GM12875 (cell line): ENCODE results near the gene CAPNS2.

ENCODE experiments used
- H3K4me3 ChIP-seq: one replicate; pipeline ENCODE4 v1.5.1; 2011; ENCODE audit warnings: low read depth, low read length, control low read depth
- TF ChIP-seq, protein P1 (sequence below): IDR thresholded peaks from 2 replicates; pipeline ENCODE4 v1.5.1; 2011; ENCODE audit warnings: low read depth, mild to moderate bottlenecking, control low read depth, inconsistent platforms, low read length, moderate library complexity, borderline replicate concordance; ENCODE audit not compliant: insufficient read depth

The CAPNS2 gene

DNA sequence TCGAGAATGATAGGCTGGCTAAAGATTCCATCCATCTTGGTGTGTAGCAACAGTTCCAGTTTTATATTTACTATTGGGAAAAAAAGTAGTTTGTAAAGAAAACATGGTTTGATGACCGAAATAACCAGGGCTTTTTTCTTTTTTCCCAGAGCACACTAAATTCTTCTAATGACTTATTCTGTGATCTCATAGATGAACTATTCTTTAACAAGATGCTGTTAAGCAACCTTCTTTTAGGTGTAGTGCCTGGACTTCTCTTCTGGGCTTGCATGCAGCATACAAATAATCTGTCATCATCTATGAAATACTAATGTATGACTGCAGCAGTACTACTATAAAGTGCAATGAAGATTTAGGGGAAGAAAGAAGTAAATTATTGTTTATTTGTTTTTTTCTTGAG lies 11.0 kb upstream of the CAPNS2 start:
- no peak overlapping the region for H3K4me3 ChIP-seq
- TF ChIP-seq, protein P1, sequence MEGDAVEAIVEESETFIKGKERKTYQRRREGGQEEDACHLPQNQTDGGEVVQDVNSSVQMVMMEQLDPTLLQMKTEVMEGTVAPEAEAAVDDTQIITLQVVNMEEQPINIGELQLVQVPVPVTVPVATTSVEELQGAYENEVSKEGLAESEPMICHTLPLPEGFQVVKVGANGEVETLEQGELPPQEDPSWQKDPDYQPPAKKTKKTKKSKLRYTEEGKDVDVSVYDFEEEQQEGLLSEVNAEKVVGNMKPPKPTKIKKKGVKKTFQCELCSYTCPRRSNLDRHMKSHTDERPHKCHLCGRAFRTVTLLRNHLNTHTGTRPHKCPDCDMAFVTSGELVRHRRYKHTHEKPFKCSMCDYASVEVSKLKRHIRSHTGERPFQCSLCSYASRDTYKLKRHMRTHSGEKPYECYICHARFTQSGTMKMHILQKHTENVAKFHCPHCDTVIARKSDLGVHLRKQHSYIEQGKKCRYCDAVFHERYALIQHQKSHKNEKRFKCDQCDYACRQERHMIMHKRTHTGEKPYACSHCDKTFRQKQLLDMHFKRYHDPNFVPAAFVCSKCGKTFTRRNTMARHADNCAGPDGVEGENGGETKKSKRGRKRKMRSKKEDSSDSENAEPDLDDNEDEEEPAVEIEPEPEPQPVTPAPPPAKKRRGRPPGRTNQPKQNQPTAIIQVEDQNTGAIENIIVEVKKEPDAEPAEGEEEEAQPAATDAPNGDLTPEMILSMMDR: no peak

DNA sequence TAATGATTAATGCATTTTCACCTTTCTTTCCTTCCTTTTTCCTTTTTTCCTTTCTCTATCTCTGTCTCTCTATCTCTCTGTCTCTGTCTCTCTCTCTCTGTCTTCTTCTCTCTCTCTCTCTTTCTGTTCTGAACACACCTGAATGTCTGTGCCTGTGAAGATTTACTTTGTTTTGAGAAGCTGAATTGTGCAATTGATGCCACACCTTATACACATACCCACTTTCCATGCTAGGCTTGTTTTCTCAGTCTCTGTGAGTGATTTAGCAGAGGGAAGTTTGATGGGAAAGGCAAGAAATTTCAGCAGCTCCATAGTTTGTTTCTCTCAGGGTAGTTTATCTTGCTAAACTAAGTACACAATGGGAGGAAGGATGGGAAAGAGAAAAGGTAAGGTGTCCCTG lies 9.3 kb upstream of the CAPNS2 start:
- TF ChIP-seq, protein P1: no peak
- no peak overlapping the region for H3K4me3 ChIP-seq

DNA sequence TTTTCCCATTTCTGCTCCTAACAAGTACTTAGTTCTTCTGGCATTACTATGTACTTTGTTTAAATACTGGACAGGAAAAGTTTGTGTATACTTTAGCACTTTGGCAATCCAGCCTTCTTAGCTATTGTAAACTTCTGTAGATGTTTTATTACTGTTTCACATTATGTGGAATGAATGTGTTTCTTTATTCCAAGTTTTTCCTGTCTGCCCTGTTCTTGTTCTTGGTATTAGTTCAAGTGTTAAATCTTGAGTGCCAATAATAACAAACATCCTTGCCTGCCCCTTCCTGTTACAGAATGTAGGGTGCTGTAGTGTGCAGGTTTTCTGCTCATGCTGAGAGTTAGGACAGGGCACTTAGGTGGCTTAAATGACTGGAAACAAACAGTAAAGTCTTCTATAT lies 7.3 kb upstream of the CAPNS2 start:
- TF ChIP-seq, protein P1: no peak
- H3K4me3 ChIP-seq: no peak overlapping the region

- H3K4me3 ChIP-seq: no peak overlapping the region
- TF ChIP-seq, protein P1: no peak
Observed at GRCh38 chr16:55559933-55560516, 6.5 kb upstream of the CAPNS2 start.

DNA sequence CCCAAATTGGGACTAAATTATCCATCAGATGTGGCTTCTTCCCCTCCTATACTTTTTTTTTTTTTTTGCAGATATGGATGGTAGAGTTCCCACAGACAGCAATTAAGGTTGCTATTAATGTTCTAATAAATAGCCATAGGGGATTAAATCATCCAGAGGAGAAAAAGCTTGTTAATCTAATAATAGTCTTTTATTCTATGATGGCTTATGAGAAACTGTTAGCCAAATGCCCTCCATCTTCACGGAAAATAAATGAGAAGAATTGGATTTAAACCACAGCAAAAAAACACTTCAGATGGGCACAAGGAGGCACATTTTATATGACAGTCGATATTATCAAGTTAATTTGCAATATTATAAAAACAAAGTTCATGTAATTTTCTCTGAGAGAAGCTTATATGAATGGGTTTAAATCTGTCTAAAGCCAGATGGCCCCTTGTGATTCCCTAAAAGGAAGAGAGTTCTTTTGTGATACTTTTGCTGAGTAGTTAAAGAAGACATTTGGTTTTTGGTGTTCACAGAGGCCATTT lies 5.1 kb upstream of the CAPNS2 start:
- TF ChIP-seq, protein P1: no peak
- H3K4me3 ChIP-seq: no peak overlapping the region

DNA sequence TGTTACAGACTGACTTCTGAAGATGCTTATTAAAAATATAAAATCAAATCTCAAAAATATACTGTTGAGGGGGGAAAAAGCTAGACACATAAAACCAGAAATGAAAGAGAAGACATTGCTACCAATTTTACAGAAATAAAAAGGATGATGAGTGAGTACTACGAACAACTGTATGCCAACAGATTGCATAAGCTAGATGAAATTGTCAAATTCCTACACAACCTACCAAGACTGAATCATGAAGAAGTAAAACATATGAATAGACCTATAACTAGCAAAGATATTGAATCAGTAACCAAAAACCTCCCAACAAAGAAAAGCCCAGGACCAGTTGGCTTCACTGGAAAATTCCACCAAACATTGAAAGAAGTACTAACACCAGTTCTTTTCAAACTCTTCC lies 3.5 kb upstream of the CAPNS2 start:
- TF ChIP-seq, protein P1: no peak
- H3K4me3 ChIP-seq: no peak overlapping the region

DNA sequence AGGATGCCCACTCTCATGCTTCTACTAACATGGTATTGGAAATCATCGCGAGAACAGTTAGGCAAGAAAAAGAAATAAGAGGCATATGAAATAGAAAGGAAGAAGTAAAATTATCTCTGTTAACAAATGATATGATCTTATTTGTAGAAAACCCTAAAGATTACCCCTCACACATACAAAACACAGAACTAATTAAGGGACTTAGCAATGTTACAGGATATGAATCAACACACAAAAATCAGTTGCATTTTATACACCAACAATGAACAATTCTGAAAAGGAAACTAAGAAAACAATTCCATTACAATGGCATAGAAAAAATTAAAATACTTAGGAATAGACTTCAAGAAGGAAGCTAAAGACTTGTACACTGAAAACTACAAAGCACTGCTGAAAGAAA lies 2.7 kb upstream of the CAPNS2 start:
- H3K4me3 ChIP-seq: no peak overlapping the region
- TF ChIP-seq, protein P1: no peak
